HG02885 (cell line): ENCODE data around the gene ADAM12.

Source experiments
- ATAC-seq: cut with Tn5 transposase; IDR thresholded peaks from one replicate; pipeline ENCODE4 v1.9.1; 2021; ENCODE audit warnings: mild to moderate bottlenecking; ENCODE audit not compliant: unreplicated experiment, poor library complexity

Gene ADAM12

GRCh38 chr10:126218778-126219649 is 169.3 kb downstream of the ADAM12 start:
- no peak for ATAC-seq

DNA sequence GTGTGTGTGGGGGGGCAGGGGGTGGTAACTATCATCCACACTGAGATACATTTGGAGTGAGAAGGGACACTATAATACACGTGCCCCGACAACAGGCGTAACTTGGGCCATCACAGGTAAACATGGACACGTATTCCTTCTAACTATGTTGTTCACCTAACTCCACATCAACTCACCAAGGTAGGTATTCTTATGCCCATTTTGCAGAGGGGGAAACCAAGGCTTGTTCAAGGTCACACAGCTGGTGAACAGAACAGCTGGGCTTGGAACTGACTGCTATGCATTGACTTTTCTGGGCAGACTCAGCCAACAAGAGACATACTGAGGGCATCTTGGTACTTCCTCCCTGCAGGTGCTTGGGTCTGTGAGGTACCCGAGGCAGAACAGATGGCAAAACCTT is 170.1 kb downstream of the ADAM12 start:
- ATAC-seq, result no peak

- no peak for ATAC-seq
These were observed 171.7 kb downstream of the ADAM12 start for GRCh38 chr10:126216632-126216961.

GRCh38 chr10:126215746-126216631 is 172.3 kb downstream of the ADAM12 start:
- ATAC-seq, result no peak

DNA sequence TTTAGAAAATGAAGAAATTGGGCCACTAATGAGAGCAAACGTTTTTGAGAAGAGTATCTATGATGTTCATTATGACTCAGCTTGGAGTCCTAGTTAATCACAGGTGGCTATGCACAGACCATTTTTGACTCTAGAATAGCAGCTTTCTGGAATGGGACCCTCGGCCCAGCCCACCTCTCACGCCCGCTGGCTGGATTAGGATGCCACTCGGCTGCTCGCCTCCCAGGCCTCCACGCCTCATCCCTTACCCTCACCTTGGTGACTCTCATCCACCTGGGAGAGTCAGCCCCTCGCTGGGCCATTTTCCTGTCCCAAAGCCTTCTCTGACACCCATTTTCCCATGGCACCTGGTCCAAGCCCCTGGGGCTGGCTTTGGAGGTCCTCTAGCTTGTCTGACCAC is 173.6 kb downstream of the ADAM12 start:
- ATAC-seq, result no peak

DNA sequence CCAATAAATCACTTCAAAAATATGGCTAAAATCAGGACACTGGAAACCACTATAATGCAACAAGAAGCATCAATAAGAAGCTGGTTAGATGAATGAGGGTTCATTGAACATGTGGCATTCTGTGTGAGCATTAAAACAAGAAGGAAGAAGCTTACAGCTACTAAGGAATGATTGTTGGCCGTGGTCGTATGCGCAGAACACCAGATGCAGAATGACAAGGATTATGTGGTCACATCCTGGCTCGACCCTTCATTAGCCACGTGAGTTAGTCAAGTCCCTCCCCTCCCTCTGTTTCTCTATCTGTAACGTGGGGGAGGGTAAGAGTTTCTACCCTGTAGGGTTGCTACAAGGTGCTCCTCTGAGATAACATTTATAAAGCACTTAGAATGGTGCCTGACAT is 174.3 kb downstream of the ADAM12 start:
- no peak for ATAC-seq

- ATAC-seq, result no peak
These were observed 175.5 kb downstream of the ADAM12 start for GRCh38 chr10:126212738-126213137.

DNA sequence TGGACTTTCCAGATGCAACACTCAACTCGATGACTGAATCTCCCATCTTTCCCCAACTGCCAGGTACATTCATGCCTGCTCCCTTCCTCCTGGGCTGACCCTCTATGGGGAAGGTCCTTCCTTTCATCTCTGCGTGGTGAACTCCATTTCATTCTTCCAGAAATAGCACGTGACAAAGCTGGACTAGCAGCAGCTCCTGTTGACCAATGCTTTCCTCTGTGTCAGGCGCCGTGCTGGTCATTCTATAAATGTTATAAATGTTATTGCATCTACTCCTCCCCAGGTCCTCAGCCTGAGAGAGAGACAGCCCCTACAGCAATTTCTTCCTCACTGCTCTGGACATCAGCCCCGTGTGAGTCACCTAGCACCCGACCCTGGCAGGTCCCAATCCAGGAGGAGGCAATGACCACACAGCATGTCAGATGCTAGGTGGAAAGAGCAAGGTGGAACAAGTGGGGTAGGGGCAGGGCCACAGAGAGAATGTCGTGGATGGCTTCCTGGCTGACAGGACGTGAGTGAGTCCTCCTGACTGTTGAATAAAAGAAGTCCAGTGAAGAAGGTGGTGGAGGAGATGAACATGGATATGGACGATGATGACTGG is 178.1 kb downstream of the ADAM12 start:
- no peak for ATAC-seq

- ATAC-seq, result no peak
These were observed 178.8 kb downstream of the ADAM12 start for GRCh38 chr10:126209451-126209850.

- ATAC-seq, result no peak
These were observed 179.5 kb downstream of the ADAM12 start for GRCh38 chr10:126208726-126209302.

DNA sequence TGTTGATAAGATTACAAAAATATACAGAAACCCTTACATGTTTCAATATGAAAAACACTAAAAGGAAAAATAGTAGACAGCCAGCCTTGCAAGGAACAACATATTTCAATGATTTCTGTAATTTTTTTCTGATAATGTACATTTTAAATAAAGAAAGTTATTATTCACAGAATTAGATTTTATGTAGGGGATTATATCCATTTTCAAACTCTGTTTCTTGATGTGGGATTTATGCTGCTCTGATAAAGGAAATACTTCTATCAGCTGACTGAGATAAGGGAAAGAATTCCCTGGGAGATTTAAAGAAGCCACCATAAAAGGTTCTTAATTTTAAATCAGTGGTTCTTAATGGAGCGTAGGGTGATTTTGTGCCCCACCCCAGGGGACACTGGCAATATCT is 180.4 kb downstream of the ADAM12 start:
- ATAC-seq, result no peak

- no peak for ATAC-seq
These were observed 180.9 kb downstream of the ADAM12 start for GRCh38 chr10:126207313-126207771.

DNA sequence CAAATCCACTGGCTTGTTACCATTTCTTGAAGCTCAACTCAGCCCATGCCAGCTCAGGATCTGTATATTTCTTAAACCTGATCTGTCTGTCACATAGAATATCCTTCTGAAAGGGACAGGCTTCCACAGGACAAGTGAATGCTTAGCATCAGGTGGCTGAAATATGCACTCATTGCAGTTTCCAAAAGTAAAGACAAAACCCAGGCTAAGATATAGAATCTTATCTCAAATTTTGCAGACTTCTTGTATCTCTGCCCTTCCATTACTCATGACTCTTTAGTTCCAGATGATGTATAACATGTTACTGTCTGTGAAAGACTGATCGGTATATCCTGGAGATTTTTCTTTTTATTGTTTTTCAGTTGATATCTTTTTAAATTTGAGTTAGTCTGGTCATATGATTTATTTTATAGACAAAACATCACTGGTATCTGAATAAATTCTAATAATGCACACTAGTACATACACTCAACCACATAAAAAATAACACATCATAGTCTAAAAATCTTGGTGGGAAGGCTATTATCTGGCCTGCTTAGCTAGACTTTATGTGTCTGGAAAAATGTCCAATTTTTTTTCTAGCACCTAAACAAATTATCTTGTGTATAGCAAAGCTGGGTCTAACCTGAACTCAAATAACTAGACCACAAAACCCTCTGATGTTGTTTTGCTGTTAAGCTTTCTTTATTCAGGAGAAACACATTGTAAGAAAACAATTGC is 182.6 kb downstream of the ADAM12 start:
- no peak for ATAC-seq

DNA sequence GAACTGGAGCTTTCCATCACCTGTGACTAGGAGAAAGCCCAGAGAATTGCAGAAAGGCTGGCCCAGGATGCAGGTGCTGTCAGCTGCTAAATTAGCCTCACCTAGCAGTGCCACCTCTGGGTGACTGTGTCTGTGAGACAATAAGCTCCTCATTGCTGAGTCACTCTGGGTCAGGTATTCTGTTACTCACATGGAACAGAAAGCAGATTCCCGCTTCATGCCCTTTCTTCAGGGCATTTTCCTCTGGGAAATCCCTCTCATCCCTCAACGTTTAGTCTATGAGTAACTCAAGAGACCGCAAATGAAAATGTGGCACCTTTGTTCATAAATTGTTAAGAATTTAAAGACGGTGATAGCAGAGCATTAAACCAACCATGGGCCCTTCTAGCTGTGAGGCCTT is 184.0 kb downstream of the ADAM12 start:
- no peak for ATAC-seq

DNA sequence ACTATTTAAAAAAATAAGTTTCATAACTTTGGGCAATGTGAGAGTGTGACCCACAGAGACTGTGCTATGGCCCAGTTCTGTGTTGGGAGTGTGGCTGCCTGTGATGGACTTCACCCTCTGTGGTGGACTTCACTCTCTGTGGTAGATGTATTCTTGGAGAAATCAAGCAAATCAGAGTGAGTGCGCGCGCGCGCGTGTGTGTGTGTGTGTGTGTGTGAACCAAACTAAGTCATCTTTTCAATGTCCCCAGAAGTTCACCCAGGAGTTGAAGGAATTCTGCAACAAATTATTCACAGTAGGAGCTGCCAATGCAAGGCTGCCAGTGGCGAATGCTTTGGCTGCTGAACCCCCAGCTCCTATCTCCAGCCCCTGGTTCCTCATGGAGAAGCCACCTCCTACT is 184.5 kb downstream of the ADAM12 start:
- no peak for ATAC-seq

- ATAC-seq, result no peak
These were observed 186.7 kb downstream of the ADAM12 start for GRCh38 chr10:126201603-126202002.

DNA sequence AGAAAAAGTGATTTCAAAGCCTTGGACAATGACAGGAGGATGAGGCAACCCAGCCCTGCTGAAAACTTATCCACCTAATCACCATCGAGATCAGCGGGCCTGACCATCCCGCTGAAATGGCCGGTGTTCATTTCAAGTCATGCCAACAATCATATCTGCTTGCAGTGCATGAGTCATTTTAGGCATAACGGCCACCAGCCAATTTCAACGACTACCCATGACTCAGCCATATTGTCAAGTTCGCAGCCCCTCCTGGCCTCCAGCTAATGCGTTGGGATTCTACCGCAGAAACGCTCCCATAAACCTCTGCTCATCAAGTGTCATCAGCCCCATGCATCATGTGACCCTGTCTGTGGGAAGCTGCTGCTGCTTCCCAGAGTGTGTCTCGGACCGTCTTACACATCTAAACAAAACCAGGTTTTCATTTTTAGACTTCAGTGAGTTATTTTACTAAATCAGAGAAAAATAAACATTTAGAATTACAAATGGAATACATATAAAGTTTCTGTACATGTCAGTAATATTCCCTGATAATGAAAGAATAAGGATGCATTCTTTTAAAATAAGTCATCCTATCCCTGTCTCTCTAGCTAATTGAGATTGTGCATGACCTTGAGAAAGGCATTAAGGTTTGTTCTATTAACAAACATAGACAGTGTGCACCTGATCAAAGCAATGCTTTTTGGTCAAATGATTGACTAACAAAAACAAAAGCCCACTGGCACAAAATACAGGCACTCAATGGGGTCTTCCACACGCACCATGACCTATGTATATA is 188.9 kb downstream of the ADAM12 start:
- ATAC-seq, result no peak

GRCh38 chr10:126198681-126199080 is 189.6 kb downstream of the ADAM12 start:
- no peak for ATAC-seq

- no peak for ATAC-seq
These were observed 191.2 kb downstream of the ADAM12 start for GRCh38 chr10:126197036-126197543.
